Epithelial cell of alveolus of lung (primary cell): Measurements from ENCODE around the gene MOV10L1. TPM values are rescaled to one million over a fixed set of nuclear protein-coding genes. Genes with fewer than 3 reads are reported as not detected.

Source experiments
- total RNA-seq: library from RNA; depleted of rRNA; stranded (reverse); fragments of >200 nt; gene quantifications from 2 replicates; pipeline ENCODE4 v1.2.1, GENCODE V29; 2015

Gene MOV10L1
- 0.91 and 3.0 TPM in 2 replicates for total RNA-seq

DNA sequence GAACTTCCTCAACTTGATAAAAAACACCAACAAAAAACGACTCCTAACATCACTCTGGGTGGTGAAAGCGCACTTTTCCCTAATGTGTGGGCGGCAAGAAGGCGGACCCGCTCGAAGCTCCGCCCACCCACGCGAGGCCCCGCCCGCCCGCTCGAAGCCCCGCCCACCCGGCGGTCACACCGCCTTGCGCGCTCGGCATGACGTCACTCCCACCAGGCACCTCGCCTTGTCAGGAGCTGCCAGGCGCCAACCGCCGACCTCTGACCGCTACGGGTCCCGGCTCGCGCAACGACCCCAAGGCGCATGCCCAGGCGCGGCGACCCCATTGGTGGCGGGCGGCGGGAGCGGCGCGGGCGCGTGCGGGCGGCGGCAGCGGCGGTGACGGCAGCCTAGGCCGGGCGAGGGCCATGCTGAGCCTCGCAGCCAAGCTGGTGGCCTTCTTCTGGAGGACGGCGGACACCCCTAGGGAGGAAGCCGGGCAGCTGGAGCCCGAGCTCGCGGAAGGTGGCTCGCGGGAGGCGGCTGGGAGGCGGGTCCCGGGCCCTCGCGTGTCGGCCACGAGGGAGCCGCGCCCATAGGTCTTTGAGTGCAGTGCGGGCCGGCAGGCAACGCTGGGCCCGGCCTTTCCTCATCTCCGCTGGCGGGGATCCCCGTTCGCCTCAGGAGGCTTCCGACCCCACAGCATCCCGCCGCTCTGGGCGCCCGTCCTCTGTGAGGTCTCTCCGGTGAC, at the start of gene MOV10L1:
Gene MOV10L1 (plus strand): TSS at position 325 of the 730 bp plus-strand sequence. CDS start 83 bp downstream, at position 408.

DNA sequence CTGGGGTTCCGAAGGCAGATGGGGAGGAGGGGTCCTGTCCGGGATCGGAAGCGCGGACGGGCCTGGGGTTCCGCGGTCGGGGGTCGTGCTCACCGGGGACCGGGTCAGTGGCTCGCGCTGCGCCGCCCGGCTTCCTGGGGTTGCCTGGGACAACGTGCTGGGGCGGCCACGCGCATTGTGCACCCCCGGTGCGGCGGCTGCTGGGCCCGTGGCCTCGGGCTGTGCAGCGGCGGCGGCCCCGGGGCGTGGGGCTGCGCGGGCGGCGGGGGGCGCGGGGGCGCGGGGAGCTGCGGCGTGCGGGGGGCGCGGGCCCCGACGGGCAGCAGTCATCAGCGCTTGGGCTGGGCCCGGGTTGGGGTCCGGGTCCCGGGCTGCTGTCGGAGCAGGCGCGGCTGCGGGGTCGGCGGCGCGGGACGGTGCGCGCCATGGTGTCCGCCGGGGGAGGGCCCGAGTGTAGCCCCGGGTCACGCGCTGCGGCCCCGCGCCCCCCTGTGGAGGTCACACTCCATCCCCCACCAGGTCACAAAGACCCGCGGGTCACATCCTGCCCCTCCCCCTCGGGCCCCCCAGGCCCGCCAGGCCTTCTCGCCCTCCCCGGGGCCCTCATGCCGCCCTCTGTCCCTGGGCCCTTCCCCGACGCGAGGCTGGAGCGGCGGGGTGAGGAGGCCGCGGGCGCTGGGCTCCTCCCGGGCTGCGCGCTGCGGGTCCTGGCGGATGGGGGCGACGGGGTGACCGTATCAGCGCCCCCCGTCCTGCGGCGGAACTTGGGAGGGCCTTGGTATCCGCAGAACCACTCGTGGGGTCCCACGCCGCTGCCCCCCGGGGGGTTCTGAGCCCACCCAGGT, 31.5 kb upstream of the MOV10L1 start, which contains the start of gene TTLL8:
Gene TTLL8 (minus strand): TSS at position 238 of the 845 bp plus-strand sequence.

DNA sequence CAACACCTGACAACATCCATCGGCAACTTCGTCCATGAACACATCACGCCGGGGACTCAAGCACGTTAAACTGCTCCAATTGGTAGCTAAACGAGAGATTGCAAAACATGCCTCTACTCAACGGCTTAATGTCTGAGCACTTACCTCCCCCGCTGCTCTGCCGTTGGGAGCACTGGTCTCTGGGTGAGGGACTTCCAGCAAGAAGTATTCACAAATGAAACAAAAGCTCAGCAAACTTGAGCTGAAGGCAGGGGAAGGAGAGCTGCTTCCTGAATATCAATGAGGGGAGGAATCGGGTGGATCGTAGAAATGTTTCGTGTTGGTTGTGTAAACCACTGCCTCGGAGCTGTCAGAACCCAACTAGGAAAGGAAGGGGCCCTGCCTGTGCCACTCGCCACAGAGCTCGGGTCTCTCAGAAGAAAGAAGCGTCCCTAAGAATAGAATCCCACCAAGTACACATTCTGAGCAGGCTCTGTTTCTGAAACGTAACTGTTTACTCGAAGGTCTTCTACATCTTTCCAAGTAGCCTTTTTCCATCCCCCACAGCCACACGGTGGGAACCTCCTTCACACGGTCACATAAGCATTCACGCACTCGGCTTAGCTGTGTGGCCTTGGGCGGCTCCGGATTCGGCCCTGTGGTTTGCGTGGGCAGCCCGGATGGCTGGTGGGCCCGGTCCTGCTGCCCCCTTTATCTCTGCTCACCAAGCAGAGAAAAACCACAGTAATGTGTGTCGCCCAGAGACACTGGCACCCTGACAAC, 4.4 kb upstream of the MOV10L1 start, which contains the start of gene MLC1:
Gene MLC1 (minus strand): TSS at position 216 of the 762 bp plus-strand sequence. CDS start 524 bp downstream, outside the sequence.

DNA sequence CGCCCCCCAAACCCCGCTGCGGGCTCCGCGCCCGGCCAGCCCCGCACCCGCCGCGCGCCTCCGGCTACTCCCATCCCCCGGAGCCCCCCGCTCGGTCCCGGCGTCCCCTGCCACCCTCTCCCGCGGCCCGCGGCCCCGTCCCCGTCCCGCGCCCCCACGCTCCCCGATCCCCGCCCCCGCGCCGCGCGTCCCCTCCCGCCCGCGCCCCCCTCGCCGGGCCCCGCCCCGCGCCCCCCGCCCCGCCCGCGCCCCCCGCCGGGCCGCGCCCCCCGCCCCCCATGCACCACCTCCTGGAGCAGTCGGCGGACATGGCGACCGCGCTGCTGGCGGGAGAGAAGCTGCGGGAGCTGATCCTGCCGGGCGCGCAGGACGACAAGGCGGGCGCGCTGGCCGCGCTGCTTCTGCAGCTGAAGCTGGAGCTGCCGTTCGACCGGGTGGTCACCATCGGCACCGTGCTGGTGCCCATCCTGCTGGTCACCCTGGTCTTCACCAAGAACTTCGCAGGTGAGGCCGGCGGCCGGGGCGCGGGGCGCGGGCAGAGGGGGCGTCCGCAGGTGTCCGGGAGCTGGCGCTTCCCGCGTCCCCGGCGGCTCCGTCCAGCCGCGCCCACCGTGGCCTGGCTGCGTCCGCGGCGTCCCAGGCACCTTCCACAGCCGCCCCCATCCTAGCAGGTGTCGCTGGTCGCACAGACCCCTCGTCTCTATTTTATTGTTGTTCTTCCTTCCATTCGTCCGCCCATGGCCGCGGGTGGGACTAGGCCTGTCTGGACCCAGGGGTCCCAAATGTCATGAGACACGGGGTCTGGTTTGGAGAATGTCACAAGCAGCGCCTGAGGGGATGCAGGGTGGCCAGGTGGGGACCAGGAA, 80.9 kb downstream of the MOV10L1 start, which contains the start of gene PANX2:
Gene PANX2 (plus strand): TSS at position 279 of the 866 bp plus-strand sequence. CDS start 0 bp downstream, at position 279.

DNA sequence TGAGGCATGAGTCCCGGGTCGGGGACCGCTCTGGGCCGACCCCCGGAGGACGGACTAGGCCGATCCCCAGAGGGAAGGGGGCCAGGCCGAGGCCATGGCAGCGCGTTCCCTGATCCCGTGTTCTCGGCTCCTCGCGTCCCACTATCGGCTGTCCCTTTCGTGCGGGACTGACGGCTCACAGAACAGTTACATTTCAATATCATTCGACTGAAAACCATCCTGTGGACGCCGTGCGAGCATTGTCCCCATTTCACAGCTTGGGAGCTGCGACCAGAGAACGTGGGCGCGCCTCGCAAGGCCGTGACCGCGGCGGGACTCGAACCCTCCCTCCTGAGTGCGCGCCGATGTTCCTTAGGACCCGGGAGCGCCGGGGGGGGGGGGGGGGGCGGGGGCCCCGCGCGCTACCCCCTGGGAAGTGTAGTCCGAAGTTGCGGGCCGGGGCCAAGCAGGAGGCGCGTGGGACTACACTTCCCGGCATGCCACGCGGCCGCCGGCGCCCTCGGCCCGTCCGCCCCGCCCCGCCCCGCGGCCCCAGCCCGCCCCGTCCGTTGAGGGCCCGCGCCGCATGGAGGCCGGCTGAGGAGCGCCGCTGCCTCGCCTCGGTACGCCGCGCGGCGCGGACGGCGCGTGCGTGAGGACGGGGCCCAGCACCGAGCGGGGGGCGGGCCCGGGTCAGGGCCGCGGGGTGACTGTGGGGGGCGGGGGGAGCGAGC, 95.7 kb downstream of the MOV10L1 start, which contains the start of gene TRABD:
Gene TRABD (plus strand): TSS at position 539 of the 713 bp plus-strand sequence. CDS start 7,148 bp downstream, outside the sequence.

DNA sequence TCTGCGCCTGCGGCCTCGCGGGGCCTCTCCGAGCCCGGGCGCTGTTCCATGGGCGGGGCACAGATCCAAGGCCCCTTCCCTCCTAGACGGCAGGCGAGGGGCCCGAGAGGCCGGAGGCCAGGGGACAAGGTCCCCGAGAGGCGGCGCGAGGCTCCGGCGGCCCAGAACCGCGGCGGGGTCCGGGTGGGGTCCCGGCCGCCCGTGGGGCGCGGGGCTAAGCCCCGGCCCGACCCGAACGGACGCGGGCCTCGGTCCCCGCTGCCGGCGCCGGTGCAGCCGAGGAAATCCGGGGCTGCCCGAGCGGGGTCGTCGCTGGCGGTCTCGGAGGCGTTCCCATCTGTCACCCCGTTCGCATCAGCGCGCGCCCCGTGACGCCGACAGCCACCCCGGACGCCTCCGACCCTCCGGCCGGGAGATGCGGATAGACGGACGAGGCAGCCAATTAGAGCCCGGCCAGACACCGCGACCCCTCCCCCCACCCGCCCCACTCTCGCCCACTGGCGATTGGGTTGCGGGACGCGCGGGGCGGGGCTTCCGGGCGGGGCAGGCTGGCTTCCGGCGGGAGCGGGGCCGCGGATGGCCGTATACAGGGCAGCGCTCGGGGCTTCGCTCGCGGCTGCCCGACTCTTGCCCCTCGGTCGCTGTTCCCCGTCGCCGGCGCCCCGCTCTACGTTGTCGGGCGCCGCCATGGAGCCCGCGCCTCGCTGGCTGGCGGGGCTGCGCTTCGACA, 110.8 kb downstream of the MOV10L1 start, which contains the start of gene SELENOO:
Gene SELENOO (plus strand): TSS at position 551 of the 730 bp plus-strand sequence. CDS start 26 bp downstream, at position 577.

Other genes starting within 250 kb of the MOV10L1 start
- gene ZBED4, start 236.2 kb upstream of the MOV10L1 start, total RNA-seq, result 11.7 and 14.4 TPM in 2 replicates
- gene ALG12, start 171.6 kb upstream of the MOV10L1 start, total RNA-seq, result 31.3 and 35.4 TPM in 2 replicates
- 47.1 and 88.0 TPM in 2 replicates for gene CRELD2, start 171.4 kb upstream of the MOV10L1 start, total RNA-seq
- gene PIM3, start 129.2 kb upstream of the MOV10L1 start, total RNA-seq, result 45.0 and 64.2 TPM in 2 replicates
- not detected in 2 replicates for gene IL17REL, start 77.2 kb upstream of the MOV10L1 start, total RNA-seq
- gene TTLL8, start 31.7 kb upstream of the MOV10L1 start, total RNA-seq, result not detected in 2 replicates
- 0.08 TPM in 1 of 2 replicates, not detected in the other for gene MLC1, start 4.6 kb upstream of the MOV10L1 start, total RNA-seq
- gene PANX2, start 80.7 kb downstream of the MOV10L1 start, total RNA-seq, result 0.65 and 1.8 TPM in 2 replicates
- gene TRABD, start 95.9 kb downstream of the MOV10L1 start, total RNA-seq, result 34.1 and 35.3 TPM in 2 replicates
- gene SELENOO, start 111.0 kb downstream of the MOV10L1 start, total RNA-seq, result 27.9 and 28.1 TPM in 2 replicates
- 19.8 and 26.9 TPM in 2 replicates for gene TUBGCP6, start 155.0 kb downstream of the MOV10L1 start, total RNA-seq
- 15.4 and 43.7 TPM in 2 replicates for gene HDAC10, start 161.3 kb downstream of the MOV10L1 start, total RNA-seq
- gene MAPK12, start 171.7 kb downstream of the MOV10L1 start, total RNA-seq, result 27.3 and 28.2 TPM in 2 replicates
- gene MAPK11, start 180.4 kb downstream of the MOV10L1 start, total RNA-seq, result 1.4 and 8.0 TPM in 2 replicates
- gene PLXNB2, start 217.6 kb downstream of the MOV10L1 start, total RNA-seq, result 98.1 and 136 TPM in 2 replicates
- gene DENND6B, start 237.0 kb downstream of the MOV10L1 start, total RNA-seq, result 2.2 and 2.4 TPM in 2 replicates